Iris pigment epithelial cell (primary cell): Measurements from ENCODE around the gene SEH1L.
A peak's percentile ranks its signal among the peaks of the same experiment; 100 is the strongest.

ENCODE experiments used
- DNase-seq: peaks from one replicate; pipeline ENCODE4 v3.0.0-alpha.2; 2011; ENCODE audit warnings: low read depth

SEH1L gene

DNA sequence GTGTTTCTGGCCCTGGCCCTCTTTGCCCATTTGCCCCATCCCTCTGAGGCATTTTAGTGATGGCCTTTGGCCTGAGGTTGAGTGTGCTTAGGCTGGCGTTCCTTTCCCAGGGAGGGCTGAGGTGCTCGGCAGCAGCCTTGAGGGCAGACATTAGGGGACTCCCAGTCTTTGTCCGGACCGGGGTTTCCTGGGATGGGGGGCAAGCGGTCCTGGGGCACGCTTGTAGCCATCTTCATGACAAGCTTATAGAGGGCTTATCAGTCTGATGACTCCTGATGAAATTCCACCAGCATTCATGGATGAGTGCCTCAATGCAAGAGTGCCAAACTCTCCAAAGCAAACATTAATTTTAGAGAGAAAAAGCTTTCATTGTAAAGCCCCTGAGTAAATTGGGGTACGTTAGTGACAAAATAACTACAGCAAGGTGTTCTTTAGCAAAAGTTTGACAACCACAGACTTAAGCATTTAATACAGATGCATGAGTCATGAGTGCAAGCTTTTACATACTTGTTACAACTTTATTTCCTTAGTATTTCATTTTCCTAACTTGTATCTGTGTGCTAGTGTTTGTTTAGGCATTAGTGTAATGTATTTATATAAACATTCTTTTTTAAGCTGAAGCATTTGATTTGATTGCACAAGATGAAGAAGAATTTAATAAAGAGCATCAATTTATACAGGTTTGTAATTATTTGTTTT is 89.0 kb downstream of the SEH1L start:
- peak; percentile 74 for DNase-seq
